SK-N-MC (cell line): Measurements from ENCODE around the gene COL15A1.

ENCODE experiments used
- EZH2 ChIP-seq: fragments of 200-600 bp; sonication (generic); IDR thresholded peaks from one replicate; pipeline ENCODE4 v1.6.1; 2017; ENCODE audit warnings: antibody characterized with exemption
- FOXP2 ChIP-seq: optimal IDR thresholded peaks from 2 replicates; pipeline ENCODE3; 2011; ENCODE audit warnings: mild to moderate bottlenecking, moderate library complexity; ENCODE audit not compliant: insufficient read depth; ENCODE audit errors: extremely low read length, control extremely low read depth
- POLR2AphosphoS5 ChIP-seq: IDR thresholded peaks from 2 replicates; pipeline ENCODE4 v1.6.1; 2012; ENCODE audit warnings: mild to moderate bottlenecking, low read depth, low read length, borderline replicate concordance

DNA sequence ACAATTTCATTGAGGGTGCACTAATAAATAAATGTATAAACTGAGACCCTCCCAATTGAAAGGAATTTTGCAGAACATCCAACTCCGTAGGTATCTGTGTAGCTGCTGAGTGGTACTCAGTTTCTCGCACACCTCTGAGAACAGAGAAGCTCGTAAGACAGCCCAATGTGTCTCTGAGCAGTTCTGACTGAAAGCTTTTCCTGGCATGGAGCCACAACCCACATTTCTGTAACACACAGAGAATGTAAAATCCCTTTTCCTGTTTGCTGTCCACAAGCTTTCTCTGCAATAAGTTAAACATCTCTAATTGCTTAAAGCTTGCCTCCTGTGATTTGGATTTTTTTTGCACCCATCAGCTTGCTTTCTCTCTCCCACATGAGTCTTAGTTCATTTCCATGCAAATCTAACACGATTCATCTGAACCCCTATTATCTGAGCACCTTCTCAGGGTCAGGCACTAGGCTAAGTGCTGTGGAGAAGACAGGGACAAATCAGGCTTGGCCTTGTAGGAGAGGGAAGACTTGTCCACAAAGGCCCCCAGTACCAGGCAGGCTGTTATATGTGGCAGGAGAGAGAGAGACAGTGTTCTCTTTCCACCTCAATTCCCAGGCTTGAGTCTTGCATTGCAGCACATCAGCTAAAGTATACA lies 44.2 kb upstream of the COL15A1 start:
- TF ChIP-seq EZH2 (no peak), POLR2AphosphoS5 (no peak), FOXP2 (no peak)
